Gastrocnemius medialis (tissue), 4 donors: Measurements from ENCODE around the gene CTXN3.
"Not testable (repeated sequence)": the region's sequence is repeated elsewhere in the genome, so short reads cannot be mapped to it uniquely, and the experiment has no call there.

Source experiments
- POLR2A ChIP-seq, 2 donors: fragments of 450-650 bp; IDR thresholded peaks; one replicate each; pipeline ENCODE4 v1.6.1; 2017; ENCODE audit warnings: antibody characterized with exemption in 2 of 2, mild to moderate bottlenecking in 2 of 2, moderate library complexity in 2 of 2
- TF ChIP-seq, protein P1 (sequence below), 5 experiments: fragments of 450-650 bp in 3 of 5; fragments of 200-600 bp in 2 of 5; sonication (generic) in 2 of 5; IDR thresholded peaks in 4 of 5; conservative IDR thresholded peaks in 1 of 5; 1 replicate in 4 of 5; 2 replicates in 1 of 5; pipeline ENCODE4 v1.5.1; 2016 to 2019; ENCODE audit warnings: antibody characterized with exemption in 5 of 5, mild to moderate bottlenecking in 3 of 5, moderate library complexity in 3 of 5

DNA sequence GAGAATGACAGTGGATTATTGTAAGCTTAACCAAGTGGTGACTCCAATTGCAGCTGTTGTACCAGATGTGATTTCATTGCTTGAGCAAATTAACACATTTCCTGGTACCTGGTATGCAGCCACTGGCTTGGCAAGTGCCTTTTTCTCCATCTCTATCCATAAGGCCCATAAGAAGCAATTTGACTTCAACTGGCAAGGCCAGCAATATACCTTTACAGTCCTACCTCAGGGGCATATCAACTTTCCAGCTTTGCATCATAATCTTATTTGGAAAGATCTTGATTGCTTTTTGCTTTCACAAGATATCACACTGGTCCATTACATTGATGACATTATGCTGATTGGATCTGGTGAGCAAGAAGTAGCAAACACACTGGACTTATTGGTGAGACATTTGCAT, 28.1 kb downstream of the CTXN3 start:
- TF ChIP-seq, protein P1, sequence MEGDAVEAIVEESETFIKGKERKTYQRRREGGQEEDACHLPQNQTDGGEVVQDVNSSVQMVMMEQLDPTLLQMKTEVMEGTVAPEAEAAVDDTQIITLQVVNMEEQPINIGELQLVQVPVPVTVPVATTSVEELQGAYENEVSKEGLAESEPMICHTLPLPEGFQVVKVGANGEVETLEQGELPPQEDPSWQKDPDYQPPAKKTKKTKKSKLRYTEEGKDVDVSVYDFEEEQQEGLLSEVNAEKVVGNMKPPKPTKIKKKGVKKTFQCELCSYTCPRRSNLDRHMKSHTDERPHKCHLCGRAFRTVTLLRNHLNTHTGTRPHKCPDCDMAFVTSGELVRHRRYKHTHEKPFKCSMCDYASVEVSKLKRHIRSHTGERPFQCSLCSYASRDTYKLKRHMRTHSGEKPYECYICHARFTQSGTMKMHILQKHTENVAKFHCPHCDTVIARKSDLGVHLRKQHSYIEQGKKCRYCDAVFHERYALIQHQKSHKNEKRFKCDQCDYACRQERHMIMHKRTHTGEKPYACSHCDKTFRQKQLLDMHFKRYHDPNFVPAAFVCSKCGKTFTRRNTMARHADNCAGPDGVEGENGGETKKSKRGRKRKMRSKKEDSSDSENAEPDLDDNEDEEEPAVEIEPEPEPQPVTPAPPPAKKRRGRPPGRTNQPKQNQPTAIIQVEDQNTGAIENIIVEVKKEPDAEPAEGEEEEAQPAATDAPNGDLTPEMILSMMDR (IDR thresholded peaks at IDR 0.05 in 4 of 5, conservative IDR thresholded peaks at IDR 0.05 in 1 of 5): not testable (repeated sequence)
- TF ChIP-seq POLR2A (IDR thresholded peaks at IDR 0.05): not testable (repeated sequence)
